Calu3 (cell line): ENCODE measurements around the gene MOB3C. TPM values are rescaled to one million over a fixed set of nuclear protein-coding genes. Genes with fewer than 3 reads are reported as not detected.

ENCODE experiments used
- BruUV-seq: library from RNA; stranded (reverse); fragments of 400-500 nt; replicated peaks from 2 replicates; lab custom pipeline; 2021; lab: Mats Ljungman, UMichigan
- CTCF ChIA-PET: fragments of 300-600 bp; sonication (Branson Sonifier 250); formaldehyde crosslinking; loops from one replicate; lab custom pipeline; 2022; ENCODE audit warnings: antibody characterized with exemption; lab: Charles Lee
- DNase-seq: peaks from one replicate; pipeline ENCODE4 v3.0.0; 2022
- H3K27ac Mint-ChIP-seq: one replicate; pipeline ENCODE4 v1.8.0; 2022; ENCODE audit warnings: mixed read lengths; ENCODE audit not compliant: unreplicated experiment
- H3K27me3 Mint-ChIP-seq: one replicate; pipeline ENCODE4 v1.8.0; 2022; ENCODE audit warnings: mixed read lengths; ENCODE audit not compliant: unreplicated experiment
- H3K36me3 Mint-ChIP-seq: one replicate; pipeline ENCODE4 v1.8.0; 2022; ENCODE audit warnings: mild to moderate bottlenecking, moderate library complexity, mixed read lengths; ENCODE audit not compliant: insufficient read depth, unreplicated experiment
- H3K4me1 Mint-ChIP-seq: one replicate; pipeline ENCODE4 v1.8.0; 2022; ENCODE audit warnings: mild to moderate bottlenecking, low read depth, mixed read lengths; ENCODE audit not compliant: unreplicated experiment
- H3K4me3 Mint-ChIP-seq: one replicate; pipeline ENCODE4 v1.8.0; 2022; ENCODE audit warnings: mild to moderate bottlenecking, low read depth, moderate library complexity, mixed read lengths; ENCODE audit not compliant: unreplicated experiment
- H3K9me3 Mint-ChIP-seq: one replicate; pipeline ENCODE4 v1.8.0; 2022; ENCODE audit warnings: low read depth, mixed read lengths; ENCODE audit not compliant: unreplicated experiment
- intact Hi-C: fragments of 100-400 bp; cut with micrococcal nuclease; formaldehyde crosslinking; loops from one replicate; pipeline ENCODE4 v1.10.0; 2022; ENCODE audit not compliant: unreplicated experiment
- total RNA-seq: library from RNA; stranded (reverse); gene quantifications from 2 replicates; pipeline ENCODE4 v1.2.3, GENCODE V29; 2022
- TF ChIP-seq, protein P1 (sequence below): fragments of 200-600 bp; IDR thresholded peaks from one replicate; pipeline ENCODE4 v1.8.0; 2022; ENCODE audit warnings: antibody characterized with exemption; ENCODE audit not compliant: unreplicated experiment

Gene MOB3C
- total RNA-seq, 1 experiment from 2014 or later, result 8.3 TPM

DNA sequence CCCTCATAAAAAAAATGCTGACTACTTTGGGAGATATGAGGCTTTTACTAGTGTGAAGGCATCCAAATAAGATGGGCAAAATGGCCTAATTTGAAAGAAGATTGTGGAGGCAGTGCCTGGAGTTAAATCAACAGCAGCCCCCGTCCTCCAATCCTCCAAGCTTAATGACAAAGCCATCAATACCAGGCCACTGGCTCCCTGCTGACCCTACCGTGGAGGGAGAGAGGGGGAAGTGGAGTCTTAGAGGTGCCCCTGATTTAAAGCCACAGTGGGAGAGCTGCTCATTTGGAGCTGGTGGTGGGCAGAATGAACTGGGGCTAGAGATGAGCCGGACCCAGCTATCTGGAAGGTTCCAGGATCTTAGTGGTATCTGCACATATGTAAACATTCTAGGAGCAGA, 40.8 kb downstream of the MOB3C start:
- H3K27ac Mint-ChIP-seq, result no peak overlapping the region
- intact Hi-C loops, result no loop called here
- TF ChIP-seq, protein P1, sequence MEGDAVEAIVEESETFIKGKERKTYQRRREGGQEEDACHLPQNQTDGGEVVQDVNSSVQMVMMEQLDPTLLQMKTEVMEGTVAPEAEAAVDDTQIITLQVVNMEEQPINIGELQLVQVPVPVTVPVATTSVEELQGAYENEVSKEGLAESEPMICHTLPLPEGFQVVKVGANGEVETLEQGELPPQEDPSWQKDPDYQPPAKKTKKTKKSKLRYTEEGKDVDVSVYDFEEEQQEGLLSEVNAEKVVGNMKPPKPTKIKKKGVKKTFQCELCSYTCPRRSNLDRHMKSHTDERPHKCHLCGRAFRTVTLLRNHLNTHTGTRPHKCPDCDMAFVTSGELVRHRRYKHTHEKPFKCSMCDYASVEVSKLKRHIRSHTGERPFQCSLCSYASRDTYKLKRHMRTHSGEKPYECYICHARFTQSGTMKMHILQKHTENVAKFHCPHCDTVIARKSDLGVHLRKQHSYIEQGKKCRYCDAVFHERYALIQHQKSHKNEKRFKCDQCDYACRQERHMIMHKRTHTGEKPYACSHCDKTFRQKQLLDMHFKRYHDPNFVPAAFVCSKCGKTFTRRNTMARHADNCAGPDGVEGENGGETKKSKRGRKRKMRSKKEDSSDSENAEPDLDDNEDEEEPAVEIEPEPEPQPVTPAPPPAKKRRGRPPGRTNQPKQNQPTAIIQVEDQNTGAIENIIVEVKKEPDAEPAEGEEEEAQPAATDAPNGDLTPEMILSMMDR, result no peak
- no peak overlapping the region for H3K4me3 Mint-ChIP-seq
- BruUV-seq, result no TSS peak
- no peaks in the 10 kb centered on the region for H3K4me1 Mint-ChIP-seq
- DNase-seq, result no peak
- peaks cover 6% of the 10 kb centered on the region for H3K36me3 Mint-ChIP-seq
- H3K27me3 Mint-ChIP-seq, result no peaks in the 10 kb centered on the region
- CTCF ChIA-PET, result no interaction called here
- H3K9me3 Mint-ChIP-seq, result no peaks in the 10 kb centered on the region

DNA sequence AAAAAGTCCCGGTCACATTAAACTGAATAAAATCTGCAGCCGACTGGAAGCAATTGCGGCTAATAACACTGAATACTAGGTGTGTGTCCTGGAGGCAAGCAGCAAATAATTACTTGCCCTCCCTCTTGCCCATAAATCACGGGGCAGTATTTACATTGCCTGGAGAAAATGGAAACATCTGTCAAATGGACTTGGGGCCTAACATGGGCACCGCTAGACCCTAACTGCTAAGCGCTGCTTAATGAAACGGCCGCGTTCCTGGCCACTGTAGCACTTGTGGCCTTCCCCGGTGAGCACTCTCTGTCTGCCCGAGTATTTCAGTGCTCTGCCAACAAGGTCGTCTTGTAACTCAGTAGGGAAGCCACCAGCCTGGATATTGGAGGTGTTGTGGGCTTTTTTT, 41.3 kb downstream of the MOB3C start:
- no TSS peak for BruUV-seq
- CTCF ChIA-PET, result no interaction called here
- intact Hi-C loops, result no loop called here
- peaks cover 4% of the 10 kb centered on the region for H3K36me3 Mint-ChIP-seq
- TF ChIP-seq, protein P1, result no peak
- H3K27ac Mint-ChIP-seq, result no peak overlapping the region
- no peaks in the 10 kb centered on the region for H3K27me3 Mint-ChIP-seq
- no peaks in the 10 kb centered on the region for H3K9me3 Mint-ChIP-seq
- no peak overlapping the region for H3K4me3 Mint-ChIP-seq
- no peaks in the 10 kb centered on the region for H3K4me1 Mint-ChIP-seq
- no peak for DNase-seq

DNA sequence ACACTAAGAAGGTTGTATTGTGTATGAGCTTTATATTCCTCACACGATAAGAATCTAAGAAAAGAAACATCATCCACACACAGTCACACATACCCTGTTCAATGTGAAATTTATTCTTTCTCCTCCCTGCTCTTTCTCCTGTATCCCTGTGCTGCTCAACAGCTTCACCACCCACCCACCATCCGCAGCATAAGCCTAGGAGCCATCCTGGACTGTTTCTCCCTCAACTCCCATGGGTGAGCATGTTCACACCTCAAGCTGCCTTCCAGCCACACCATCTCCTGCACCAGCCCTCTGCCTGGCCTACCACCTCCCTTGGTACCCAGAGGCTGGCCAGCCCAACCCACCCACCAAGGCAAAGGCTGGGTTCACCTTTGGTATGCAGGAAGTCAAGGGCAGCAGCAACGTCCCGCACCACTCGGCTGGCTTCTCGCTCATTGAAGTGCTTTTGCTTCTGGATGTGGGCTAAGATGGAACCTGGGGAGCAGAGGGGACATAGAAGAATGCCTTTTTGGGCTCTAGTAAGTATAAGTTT, 44.9 kb downstream of the MOB3C start:
- no peaks in the 10 kb centered on the region for H3K4me1 Mint-ChIP-seq
- intact Hi-C loops, result no loop called here
- H3K9me3 Mint-ChIP-seq, result no peaks in the 10 kb centered on the region
- TF ChIP-seq, protein P1, result no peak
- no peak for DNase-seq
- H3K36me3 Mint-ChIP-seq, result peaks cover 9% of the 10 kb centered on the region
- CTCF ChIA-PET, result no interaction called here
- no peak overlapping the region for H3K4me3 Mint-ChIP-seq
- H3K27me3 Mint-ChIP-seq, result no peaks in the 10 kb centered on the region
- BruUV-seq, result no TSS peak
- no peak overlapping the region for H3K27ac Mint-ChIP-seq

DNA sequence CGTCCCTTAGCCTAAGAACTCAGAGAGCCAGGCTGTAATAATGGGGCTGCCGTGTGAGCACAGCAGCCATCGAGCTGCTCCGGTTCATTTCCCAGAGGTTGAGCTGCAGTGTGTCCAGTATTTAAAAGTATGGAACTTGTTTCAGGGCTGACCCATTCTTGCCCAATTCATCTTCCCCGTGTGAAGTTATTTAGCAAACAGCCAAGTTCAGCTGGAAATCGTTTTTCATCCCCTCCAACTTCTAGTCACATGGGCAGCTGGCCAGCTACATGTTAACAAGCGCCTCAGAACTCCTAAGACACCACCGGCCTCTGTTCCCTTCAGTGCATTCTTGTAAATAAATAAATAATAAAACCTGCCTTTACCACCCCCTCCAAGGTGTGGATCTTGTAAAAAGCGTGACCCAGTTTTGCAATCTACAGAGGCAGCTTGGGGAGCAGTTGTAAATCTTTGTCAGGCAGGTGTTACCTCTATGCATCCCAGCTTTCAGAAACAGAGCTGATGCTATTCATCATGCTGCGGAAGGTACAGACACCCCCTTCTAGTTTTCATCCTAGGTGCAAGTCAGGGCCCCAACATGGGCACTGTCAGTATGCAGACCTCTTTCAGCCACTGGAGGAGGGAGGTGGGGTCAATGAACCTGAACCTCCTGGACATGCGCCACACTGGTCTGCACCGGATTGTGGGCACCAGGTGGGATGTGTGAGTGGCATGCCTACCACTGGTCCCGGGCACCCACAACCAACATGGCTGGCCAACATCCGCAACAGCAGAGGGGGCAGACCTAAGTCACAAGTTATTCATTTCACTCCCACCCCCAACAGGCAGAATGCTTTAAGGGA, 46.5 kb downstream of the MOB3C start:
- Mint-ChIP-seq H3K4me1 (no peaks in the 10 kb centered on the region), H3K27me3 (no peaks in the 10 kb centered on the region), H3K4me3 (no peak overlapping the region), H3K27ac (no peak overlapping the region), H3K36me3 (peaks cover 4% of the 10 kb centered on the region), H3K9me3 (no peaks in the 10 kb centered on the region)
- DNase-seq, result no peak
- intact Hi-C loops, result no loop called here
- BruUV-seq, result no TSS peak
- CTCF ChIA-PET, result no interaction called here
- TF ChIP-seq, protein P1, result no peak
